Measurements from ENCODE around the gene COL28A1. TPM values are rescaled to one million over a fixed set of nuclear protein-coding genes. Genes with fewer than 3 reads are reported as not detected.

The COL28A1 gene
- total RNA-seq, 1 donor from 2014 or later: 0.60 TPM

- no peak overlapping the region for H3K4me2 ChIP-seq
Measured at GRCh38 chr7:7347045-7347444, 188.6 kb downstream of the COL28A1 start.

GRCh38 chr7:7344583-7344982 is 191.1 kb downstream of the COL28A1 start:
- H3K9me3 ChIP-seq (ENCODE audit: low read depth): no peaks in the 10 kb centered on the region
- H3K9ac ChIP-seq: no peak overlapping the region
- no peaks in the 10 kb centered on the region for H3F3A ChIP-seq (ENCODE audit: low read depth)
- H2AFZ ChIP-seq (replicated peaks): no peak overlapping the region
- TF ChIP-seq, protein P1, sequence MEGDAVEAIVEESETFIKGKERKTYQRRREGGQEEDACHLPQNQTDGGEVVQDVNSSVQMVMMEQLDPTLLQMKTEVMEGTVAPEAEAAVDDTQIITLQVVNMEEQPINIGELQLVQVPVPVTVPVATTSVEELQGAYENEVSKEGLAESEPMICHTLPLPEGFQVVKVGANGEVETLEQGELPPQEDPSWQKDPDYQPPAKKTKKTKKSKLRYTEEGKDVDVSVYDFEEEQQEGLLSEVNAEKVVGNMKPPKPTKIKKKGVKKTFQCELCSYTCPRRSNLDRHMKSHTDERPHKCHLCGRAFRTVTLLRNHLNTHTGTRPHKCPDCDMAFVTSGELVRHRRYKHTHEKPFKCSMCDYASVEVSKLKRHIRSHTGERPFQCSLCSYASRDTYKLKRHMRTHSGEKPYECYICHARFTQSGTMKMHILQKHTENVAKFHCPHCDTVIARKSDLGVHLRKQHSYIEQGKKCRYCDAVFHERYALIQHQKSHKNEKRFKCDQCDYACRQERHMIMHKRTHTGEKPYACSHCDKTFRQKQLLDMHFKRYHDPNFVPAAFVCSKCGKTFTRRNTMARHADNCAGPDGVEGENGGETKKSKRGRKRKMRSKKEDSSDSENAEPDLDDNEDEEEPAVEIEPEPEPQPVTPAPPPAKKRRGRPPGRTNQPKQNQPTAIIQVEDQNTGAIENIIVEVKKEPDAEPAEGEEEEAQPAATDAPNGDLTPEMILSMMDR (IDR thresholded peaks at IDR 0.05): no peak
- no peak for TF ChIP-seq EZH2phosphoT487 (IDR thresholded peaks at IDR 0.05)
- Mint-ChIP-seq H3K4me1 (no peaks in the 10 kb centered on the region), H3K27ac (no peak overlapping the region), H3K4me3 (no peak overlapping the region), H3K36me3 (no peaks in the 10 kb centered on the region), H3K9me3 (no peaks in the 10 kb centered on the region), H3K27me3 (ENCODE audit: insufficient read depth, low read depth) (no peaks in the 10 kb centered on the region)
- peaks cover 9% of the 10 kb centered on the region for H3K4me1 ChIP-seq
- no peaks in the 10 kb centered on the region for H3K27me3 ChIP-seq
- no peak overlapping the region for H3K4me2 ChIP-seq
- H3K36me3 ChIP-seq: no peaks in the 10 kb centered on the region
- H3K4me3 ChIP-seq: no peak overlapping the region
- no peak for DNase-seq (ENCODE audit: low spot score)
- H3K79me2 ChIP-seq (ENCODE audit: low read depth): no peaks in the 10 kb centered on the region
- H3K27ac ChIP-seq: no peak overlapping the region
- no peaks in the 10 kb centered on the region for H4K20me1 ChIP-seq (ENCODE audit: low read depth)

More at GRCh38 chr7:7347045-7347444, 188.6 kb downstream of the COL28A1 start:
- H3K27ac Mint-ChIP-seq: no peak overlapping the region
- no peaks in the 10 kb centered on the region for H3K79me2 ChIP-seq (ENCODE audit: low read depth)
- H3K36me3 Mint-ChIP-seq: no peaks in the 10 kb centered on the region
- H3K4me1 Mint-ChIP-seq: no peaks in the 10 kb centered on the region
- H3K27ac ChIP-seq: no peak overlapping the region
- H3K36me3 ChIP-seq: no peaks in the 10 kb centered on the region
- DNase-seq (ENCODE audit: low spot score): peak; percentile 21
- no peaks in the 10 kb centered on the region for H3K27me3 ChIP-seq
- no peak overlapping the region for H3K9ac ChIP-seq
- H3K4me3 Mint-ChIP-seq: no peak overlapping the region
- H3K4me3 ChIP-seq: no peak overlapping the region
- H2AFZ ChIP-seq (replicated peaks): no peak overlapping the region
- TF ChIP-seq, protein P1 (IDR thresholded peaks at IDR 0.05): no peak
- no peak for TF ChIP-seq EZH2 (IDR thresholded peaks at IDR 0.05)
- no peak for TF ChIP-seq EZH2phosphoT487 (IDR thresholded peaks at IDR 0.05)
- no peaks in the 10 kb centered on the region for H3K9me3 ChIP-seq (ENCODE audit: low read depth)
- peaks cover 9% of the 10 kb centered on the region for H3K4me1 ChIP-seq
- H3K9me3 Mint-ChIP-seq: no peaks in the 10 kb centered on the region
- no peaks in the 10 kb centered on the region for H3F3A ChIP-seq (ENCODE audit: low read depth)
- no peaks in the 10 kb centered on the region for H4K20me1 ChIP-seq (ENCODE audit: low read depth)
- no peaks in the 10 kb centered on the region for H3K27me3 Mint-ChIP-seq (ENCODE audit: insufficient read depth, low read depth)

DNA sequence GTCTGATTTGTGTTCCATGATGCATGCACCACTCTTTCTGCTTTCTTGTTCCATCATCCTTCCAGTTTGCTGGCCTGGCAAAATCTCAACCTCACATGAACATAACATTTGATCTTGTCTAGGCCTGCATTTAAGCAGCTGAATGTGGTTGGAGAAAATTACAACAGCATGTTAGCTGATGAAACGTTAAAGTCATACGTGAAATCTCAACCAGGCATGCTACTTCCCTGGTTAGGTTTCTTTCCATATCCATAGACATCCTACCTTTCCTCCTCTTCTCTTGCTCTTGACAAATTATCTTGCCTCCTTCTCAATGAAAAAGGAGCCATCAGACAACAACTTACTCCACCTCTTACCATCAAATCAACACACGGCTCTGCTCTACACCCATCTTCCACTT is 199.8 kb downstream of the COL28A1 start:
- Histone ChIP-seq H3K36me3 (no peaks in the 10 kb centered on the region), H3K4me2 (no peak overlapping the region), H2AFZ (replicated peaks) (no peak overlapping the region), H3K9me3 (ENCODE audit: low read depth) (no peaks in the 10 kb centered on the region), H4K20me1 (ENCODE audit: low read depth) (no peaks in the 10 kb centered on the region), H3F3A (ENCODE audit: low read depth) (no peaks in the 10 kb centered on the region), H3K9ac (no peak overlapping the region), H3K4me3 (no peak overlapping the region), H3K4me1 (no peaks in the 10 kb centered on the region), H3K27ac (no peak overlapping the region), H3K27me3 (no peaks in the 10 kb centered on the region), H3K79me2 (ENCODE audit: low read depth) (no peaks in the 10 kb centered on the region)
- H3K4me1 Mint-ChIP-seq: no peaks in the 10 kb centered on the region
- no peak overlapping the region for H3K27ac Mint-ChIP-seq
- no peaks in the 10 kb centered on the region for H3K9me3 Mint-ChIP-seq
- TF ChIP-seq EZH2 (IDR thresholded peaks at IDR 0.05) (no peak), EZH2phosphoT487 (IDR thresholded peaks at IDR 0.05) (no peak)
- TF ChIP-seq, protein P1 (IDR thresholded peaks at IDR 0.05): no peak
- no peak overlapping the region for H3K4me3 Mint-ChIP-seq
- H3K27me3 Mint-ChIP-seq (ENCODE audit: insufficient read depth, low read depth): peaks cover 2% of the 10 kb centered on the region
- H3K36me3 Mint-ChIP-seq: no peaks in the 10 kb centered on the region
- no peak for DNase-seq (ENCODE audit: low spot score)

Data from neural progenitor cell (in vitro differentiated cells).